CD4-positive, alpha-beta T cell treated with Interleukin-15 for 1 hour (primary cell): ENCODE results near the gene ALDH1B1.
"Not testable (repeated sequence)": the region's sequence is repeated elsewhere in the genome, so short reads cannot be mapped to it uniquely, and the experiment has no call there.

ENCODE experiments used
- DNase-seq: peaks from one replicate; pipeline ENCODE4 v3.0.0-alpha.2; 2020

The ALDH1B1 gene

GRCh38 chr9:38362852-38363588 is 29.5 kb upstream of the ALDH1B1 start:
- no peak for DNase-seq

GRCh38 chr9:38363589-38363925 is 28.9 kb upstream of the ALDH1B1 start:
- no peak for DNase-seq

GRCh38 chr9:38367898-38368297 is 24.6 kb upstream of the ALDH1B1 start:
- DNase-seq, result no peak

GRCh38 chr9:38368731-38369130 is 23.8 kb upstream of the ALDH1B1 start:
- DNase-seq, result no peak

- DNase-seq, result no peak
These were observed 22.3 kb upstream of the ALDH1B1 start for GRCh38 chr9:38370176-38370575.

- DNase-seq, result no peak
These were observed 21.0 kb upstream of the ALDH1B1 start for GRCh38 chr9:38371495-38371894.

- DNase-seq, result no peak
These were observed 19.5 kb upstream of the ALDH1B1 start for GRCh38 chr9:38372762-38373619.

- DNase-seq, result no peak
These were observed 18.8 kb upstream of the ALDH1B1 start for GRCh38 chr9:38373679-38374078.

GRCh38 chr9:38374847-38375571 is 17.5 kb upstream of the ALDH1B1 start:
- no peak for DNase-seq

- no peak for DNase-seq
These were observed 16.9 kb upstream of the ALDH1B1 start for GRCh38 chr9:38375572-38375963.

GRCh38 chr9:38376021-38376670 is 16.4 kb upstream of the ALDH1B1 start:
- DNase-seq, result no peak

- DNase-seq, result not testable (repeated sequence)
These were observed 15.0 kb upstream of the ALDH1B1 start for GRCh38 chr9:38377336-38378083.

GRCh38 chr9:38380230-38380871 is 12.2 kb upstream of the ALDH1B1 start:
- no peak for DNase-seq

GRCh38 chr9:38380872-38381534 is 11.5 kb upstream of the ALDH1B1 start:
- no peak for DNase-seq

GRCh38 chr9:38382141-38382540 is 10.4 kb upstream of the ALDH1B1 start:
- DNase-seq, result no peak

- no peak for DNase-seq
These were observed 7.3 kb upstream of the ALDH1B1 start for GRCh38 chr9:38384990-38385848.

- no peak for DNase-seq
These were observed 6.6 kb upstream of the ALDH1B1 start for GRCh38 chr9:38385896-38386295.

- DNase-seq, result no peak
These were observed 6.1 kb upstream of the ALDH1B1 start for GRCh38 chr9:38386319-38386895.

- DNase-seq, result no peak
These were observed 5.4 kb upstream of the ALDH1B1 start for GRCh38 chr9:38387066-38387465.

GRCh38 chr9:38387751-38388150 is 4.8 kb upstream of the ALDH1B1 start:
- no peak for DNase-seq
